K562 (cell line): ENCODE results near the gene FAM72C. TPM values are rescaled to one million over a fixed set of nuclear protein-coding genes. Genes with fewer than 3 reads are reported as not detected.
"Not testable (repeated sequence)": the region's sequence is repeated elsewhere in the genome, so short reads cannot be mapped to it uniquely, and the experiment has no call there.

Experiments used
- ATAC-seq: fragments of 200-7000 bp; cut with Tn5 transposase; 3 replicates; pipeline ENCODE4 v1.9.1; 2020; ENCODE audit warnings: moderate library complexity
- BruUV-seq: library from RNA; stranded (reverse); fragments of 400-500 nt; replicated peaks from 2 replicates; lab custom pipeline; 2021; lab: Mats Ljungman, UMichigan
- CTCF ChIA-PET: fragments of 300-600 bp; formaldehyde crosslinking; extraction: SDS; loops from one replicate; lab custom pipeline; 2021; ENCODE audit warnings: low intra/inter-chr PET ratio; lab: Yijun Ruan, JAX
- POLR2A ChIA-PET: fragments of 300-600, 350-650 bp; sonication (Branson Sonifier 250); formaldehyde crosslinking; extraction: SDS; loops from one replicate; lab custom pipeline; 2021; ENCODE audit warnings: antibody characterized with exemption, inconsistent platforms; lab: Yijun Ruan, JAX
- DNase-seq, 4 experiments: peaks; one replicate each; pipeline versions ENCODE4 v3.0.0 to v3.0.0-alpha.2; 2011 to 2018; ENCODE audit warnings: low spot score in 3 of 4, mixed read lengths in 3 of 4; ENCODE audit errors: extremely low read depth in 1 of 4
- FAIRE-seq: peaks from 2 replicates; lab custom pipeline; 2011; peaks lifted over from hg19 to GRCh38; lab: Jason Lieb, UNC
- H2AFZ ChIP-seq: 2 replicates; pipeline ENCODE4 v1.6.0; 2011; ENCODE audit warnings: low read depth, low read length, control low read depth, inconsistent platforms
- H3K27ac ChIP-seq: fragments of 200-600 bp; 3 replicates; pipeline ENCODE4 v1.8.0; 2011; ENCODE audit warnings: low read depth, mild to moderate bottlenecking, control low read depth, inconsistent platforms, low read length, moderate library complexity, mixed read lengths; ENCODE audit errors: extremely low read depth
- H3K27me3 ChIP-seq, 2 experiments: fragments of 300-600 bp in 1 of 2; 2 replicates in 1 of 2; 3 replicates in 1 of 2; pipeline versions ENCODE4 v1.6.0 to v1.8.0; 2011; ENCODE audit warnings: inconsistent platforms in 2 of 2, low read length in 2 of 2, mild to moderate bottlenecking in 1 of 2, mixed read lengths in 1 of 2, moderate library complexity in 1 of 2; ENCODE audit not compliant: control insufficient read depth in 2 of 2, insufficient read depth in 2 of 2
- H3K36me3 ChIP-seq: fragments of 300-600 bp; 3 replicates; pipeline ENCODE4 v1.8.0; 2011; ENCODE audit warnings: mild to moderate bottlenecking, low read length, inconsistent platforms; ENCODE audit not compliant: control insufficient read depth, insufficient read depth
- H3K4me1 ChIP-seq, 2 experiments: fragments of 200-600 bp in 1 of 2; replicated peaks in 1 of 2; 2 replicates in 1 of 2; 3 replicates in 1 of 2; pipeline versions ENCODE4 v1.5.1 to v1.8.0; 2011; ENCODE audit warnings: inconsistent platforms in 2 of 2, low read length in 2 of 2, mild to moderate bottlenecking in 1 of 2, mixed read lengths in 1 of 2, moderate library complexity in 1 of 2; ENCODE audit not compliant: control insufficient read depth in 2 of 2, insufficient read depth in 2 of 2
- H3K4me2 ChIP-seq: 2 replicates; pipeline ENCODE4 v1.6.1; 2011; ENCODE audit warnings: low read length, control low read depth, inconsistent platforms, mixed read lengths; ENCODE audit not compliant: insufficient read depth
- H3K4me3 ChIP-seq: fragments of 200-600 bp; sonication (generic), shearing (Covaris generic); 2 replicates; pipeline ENCODE4 v1.5.1; 2016; ENCODE audit warnings: control low read depth, inconsistent platforms
- H3K79me2 ChIP-seq: fragments of 200-600 bp; 3 replicates; pipeline ENCODE4 v1.8.0; 2011; ENCODE audit warnings: low read length, inconsistent platforms; ENCODE audit not compliant: control insufficient read depth, insufficient read depth
- H3K9ac ChIP-seq, 2 experiments: 2 replicates each; pipeline versions ENCODE4 v1.6.0 to v1.6.1; 2011; ENCODE audit warnings: low read depth in 2 of 2, low read length in 2 of 2, control low read depth in 1 of 2, inconsistent platforms in 1 of 2, mild to moderate bottlenecking in 1 of 2, mixed read lengths in 1 of 2; ENCODE audit not compliant: insufficient read depth in 1 of 2
- H3K9me1 ChIP-seq: one replicate; pipeline ENCODE4 v1.6.0; 2011; ENCODE audit warnings: inconsistent platforms, mild to moderate bottlenecking, low read length, moderate library complexity; ENCODE audit not compliant: control insufficient read depth, insufficient read depth
- H3K9me3 ChIP-seq: replicated peaks from 2 replicates; pipeline ENCODE4 v1.5.1; 2011; ENCODE audit warnings: low read depth, low read length, inconsistent platforms; ENCODE audit not compliant: control insufficient read depth, insufficient read depth
- H4K20me1 ChIP-seq: replicated peaks from 2 replicates; pipeline ENCODE4 v1.6.1; 2011; ENCODE audit warnings: low read length, inconsistent platforms, mixed read lengths; ENCODE audit not compliant: control insufficient read depth, insufficient read depth
- WGBS: fragments of 100-300 bp; shearing (Covaris generic); methylation state at CpG from one replicate; pipeline ENCODE4 v1.1.6; 2016; ENCODE audit warnings: low coverage, mixed read lengths; ENCODE audit not compliant: insufficient coverage; ENCODE audit errors: missing lambda C conversion rate; 5-methylcytosine and 5-hydroxymethylcytosine counted together
- in situ Hi-C: fragments of 300-500 bp; cut with MboI; formaldehyde crosslinking; loops from 4 replicates; pipeline ENCODE4 v1.15.0; 2018; ENCODE audit warnings: inconsistent platforms, mixed read lengths
- intact Hi-C: fragments of 100-400 bp; cut with micrococcal nuclease; formaldehyde crosslinking; loops from 2 replicates; pipeline ENCODE4 v1.14.2; 2022
- polyA plus RNA-seq, 8 experiments: library from polyadenylated mRNA; depleted of rRNA in 4 of 8; stranded (reverse) in 5 of 8; unstranded in 3 of 8; fragments of >200 nt; fragmentation: Nextera tagmentation in 2 of 8; fragmentation: Illumina TruSeq in 1 of 8; extraction: Ambion mirVana in 2 of 8; extraction: Trizol in 1 of 8; gene quantifications; 2 replicates each; pipeline versions ENCODE4 v1.2.1 to v1.2.3, GENCODE V29; 2011 to 2014; ENCODE audit warnings: inconsistent platforms in 1 of 8, missing spikeins in 1 of 8
- total RNA-seq, 7 experiments: library from RNA; depleted of rRNA in 6 of 7; stranded (reverse); fragments of >200 nt in 6 of 7; fragmentation: Illumina TruSeq in 2 of 7; extraction: Trizol in 2 of 7; gene quantifications; 2 replicates each; pipeline versions ENCODE4 v1.2.1 to v1.2.3, GENCODE V29; 2011 to 2021; ENCODE audit warnings: low replicate concordance in 1 of 7

Gene FAM72C
- total and polyA plus RNA-seq, 9 of the 15 experiments (the other 6 are each of a cell fraction or from before 2014, with no cell fraction given) = 4.5 to 43.5 (median 19.6) TPM

GRCh38 chr1:144012168-144012733, 40.5 kb upstream of the FAM72C start:
- H3K4me1 ChIP-seq, POLR2A ChIA-PET, H3K9me1 ChIP-seq, DNase-seq, in situ Hi-C loops, intact Hi-C loops, H4K20me1 ChIP-seq, H3K36me3 ChIP-seq, H3K27ac ChIP-seq, H3K9ac ChIP-seq, H3K4me2 ChIP-seq, H3K4me3 ChIP-seq, BruUV-seq, H3K9me3 ChIP-seq, FAIRE-seq, CTCF ChIA-PET, H3K79me2 ChIP-seq, H3K27me3 ChIP-seq, H2AFZ ChIP-seq: not testable (repeated sequence)
- ATAC-seq = peak; percentile 37
- WGBS = no CpG with 5 or more reads among the region's 4 CpGs

- ATAC-seq, intact Hi-C loops: not testable (repeated sequence)
Observed at GRCh38 chr1:144009410-144009809, 37.6 kb upstream of the FAM72C start.

GRCh38 chr1:144004259-144004658, 32.5 kb upstream of the FAM72C start:
- H3K9me1 ChIP-seq, BruUV-seq, in situ Hi-C loops, POLR2A ChIA-PET, DNase-seq, H3K4me2 ChIP-seq, H3K36me3 ChIP-seq, H3K27me3 ChIP-seq, CTCF ChIA-PET, H3K4me1 ChIP-seq, H2AFZ ChIP-seq, H3K79me2 ChIP-seq, H3K9ac ChIP-seq, H3K4me3 ChIP-seq, FAIRE-seq, intact Hi-C loops, H4K20me1 ChIP-seq, ATAC-seq, H3K9me3 ChIP-seq, H3K27ac ChIP-seq: not testable (repeated sequence)
- WGBS = no CpG with 5 or more reads among the region's 1 CpG

More at GRCh38 chr1:144009410-144009809, 37.6 kb upstream of the FAM72C start:
- H2AFZ ChIP-seq, H3K9ac ChIP-seq, BruUV-seq, H3K4me1 ChIP-seq, POLR2A ChIA-PET, H3K27me3 ChIP-seq, H3K27ac ChIP-seq, CTCF ChIA-PET, H4K20me1 ChIP-seq, H3K36me3 ChIP-seq, DNase-seq, H3K9me3 ChIP-seq, H3K4me3 ChIP-seq, H3K4me2 ChIP-seq, H3K79me2 ChIP-seq, H3K9me1 ChIP-seq, FAIRE-seq, in situ Hi-C loops: not testable (repeated sequence)
- WGBS = no CpG with 5 or more reads among the region's 3 CpGs
